IMR-90 (cell line): ENCODE measurements around the gene UQCRC1. TPM values are rescaled to one million over a fixed set of nuclear protein-coding genes. Genes with fewer than 3 reads are reported as not detected.

Source experiments
- ATAC-seq: fragments of 200-7000 bp; cut with Tn5 transposase; 2 replicates; pipeline ENCODE4 v1.9.1; 2020; ENCODE audit warnings: low read depth, mild to moderate bottlenecking, moderate library complexity
- BruUV-seq: library from RNA; stranded (reverse); fragments of 400-500 nt; replicated peaks from 2 replicates; lab custom pipeline; 2021; lab: Mats Ljungman, UMichigan
- CTCF ChIA-PET: fragments of 300-600 bp; formaldehyde crosslinking; extraction: SDS; loops from one replicate; lab custom pipeline; 2021; ENCODE audit warnings: antibody characterized with exemption; lab: Yijun Ruan, JAX
- POLR2A ChIA-PET: fragments of 300-600 bp; sonication (Branson Sonifier 250); formaldehyde crosslinking; loops from one replicate; lab custom pipeline; 2022; ENCODE audit warnings: antibody characterized with exemption; ENCODE audit not compliant: unreplicated experiment; lab: Charles Lee
- DNase-seq: peaks from one replicate; pipeline ENCODE4 v3.0.0; 2013
- H2AFZ ChIP-seq: replicated peaks from 2 replicates; pipeline ENCODE3; 2013; ENCODE audit warnings: low read length, mild to moderate bottlenecking; ENCODE audit not compliant: poor library complexity
- H2AK5ac ChIP-seq: 2 replicates; pipeline ENCODE4 v1.6.1; 2013; ENCODE audit warnings: low read depth, low read length, inconsistent platforms
- H2AK9ac ChIP-seq: replicated peaks from 2 replicates; pipeline ENCODE3; 2013; ENCODE audit warnings: mild to moderate bottlenecking, low read depth, low read length, moderate library complexity; ENCODE audit not compliant: poor library complexity
- H2BK120ac ChIP-seq: 2 replicates; pipeline ENCODE4 v1.6.1; 2013; ENCODE audit warnings: low read depth, low read length, inconsistent platforms
- H2BK15ac ChIP-seq: 3 replicates; pipeline ENCODE4 v1.6.1; 2013; ENCODE audit warnings: low read depth, low read length, inconsistent platforms
- H2BK20ac ChIP-seq: 2 replicates; pipeline ENCODE4 v1.6.1; 2013; ENCODE audit warnings: low read depth, mild to moderate bottlenecking, inconsistent platforms, low read length, moderate library complexity
- H2BK5ac ChIP-seq: 2 replicates; pipeline ENCODE4 v1.6.1; 2013; ENCODE audit warnings: mild to moderate bottlenecking, low read depth, low read length, inconsistent platforms; ENCODE audit not compliant: poor library complexity, severe bottlenecking
- H3K14ac ChIP-seq: replicated peaks from 2 replicates; pipeline ENCODE4 v1.6.1; 2013; ENCODE audit warnings: low read depth, low read length, inconsistent platforms
- H3K18ac ChIP-seq: 2 replicates; pipeline ENCODE4 v1.6.1; 2013; ENCODE audit warnings: low read depth, low read length, control low read depth
- H3K23ac ChIP-seq: 2 replicates; pipeline ENCODE4 v1.6.1; 2013; ENCODE audit warnings: low read depth, low read length, inconsistent platforms
- H3K27ac ChIP-seq: 2 replicates; pipeline ENCODE4 v1.5.1; 2013; ENCODE audit warnings: mild to moderate bottlenecking, control low read depth, low read length; ENCODE audit not compliant: insufficient read depth
- H3K27me3 ChIP-seq: 2 replicates; pipeline ENCODE4 v1.6.1; 2013; ENCODE audit warnings: low read length; ENCODE audit not compliant: control insufficient read depth, insufficient read depth
- H3K36me3 ChIP-seq: 2 replicates; pipeline ENCODE4 v1.6.1; 2013; ENCODE audit warnings: low read length, mixed read lengths; ENCODE audit not compliant: control insufficient read depth, insufficient read depth
- H3K4ac ChIP-seq: 2 replicates; pipeline ENCODE4 v1.6.1; 2013; ENCODE audit warnings: low read depth, low read length, inconsistent platforms
- H3K4me1 ChIP-seq: 2 replicates; pipeline ENCODE4 v1.6.1; 2013; ENCODE audit warnings: low read length, mixed read lengths; ENCODE audit not compliant: control insufficient read depth, insufficient read depth
- H3K4me2 ChIP-seq: 2 replicates; pipeline ENCODE4 v1.6.1; 2013; ENCODE audit warnings: low read depth, mild to moderate bottlenecking, control low read depth, low read length, moderate library complexity
- H3K4me3 ChIP-seq: 2 replicates; pipeline ENCODE4 v1.5.1; 2013; ENCODE audit warnings: low read depth, mild to moderate bottlenecking, control low read depth, low read length, moderate library complexity; ENCODE audit not compliant: insufficient read depth
- H3K56ac ChIP-seq: 2 replicates; pipeline ENCODE4 v1.6.1; 2013; ENCODE audit warnings: low read length, inconsistent platforms; ENCODE audit not compliant: insufficient read depth; ENCODE audit errors: extremely low read depth
- H3K79me1 ChIP-seq, 2 experiments: 2 replicates each; pipeline ENCODE4 v1.6.1; 2013; ENCODE audit warnings: low read length in 2 of 2, inconsistent platforms in 1 of 2, low read depth in 1 of 2
- H3K9ac ChIP-seq: 2 replicates; pipeline ENCODE4 v1.6.1; 2013; ENCODE audit warnings: low read depth, low read length, control low read depth
- H3K9me1 ChIP-seq: 2 replicates; pipeline ENCODE4 v1.6.1; 2013; ENCODE audit warnings: low read length, inconsistent platforms; ENCODE audit not compliant: insufficient read depth
- H3K9me3 ChIP-seq: 2 replicates; pipeline ENCODE4 v1.6.1; 2013; ENCODE audit warnings: low read length; ENCODE audit not compliant: control insufficient read depth, insufficient read depth
- H4K20me1 ChIP-seq: 2 replicates; pipeline ENCODE4 v1.6.1; 2013; ENCODE audit warnings: low read length, inconsistent platforms; ENCODE audit not compliant: insufficient read depth
- H4K5ac ChIP-seq: 2 replicates; pipeline ENCODE4 v1.6.1; 2013; ENCODE audit warnings: mild to moderate bottlenecking, low read depth, low read length, control low read depth
- H4K8ac ChIP-seq, 2 experiments: 2 replicates each; pipeline ENCODE4 v1.6.1; 2013; ENCODE audit warnings: low read depth in 2 of 2, low read length in 2 of 2, control low read depth in 1 of 2, inconsistent platforms in 1 of 2
- H4K91ac ChIP-seq: 2 replicates; pipeline ENCODE4 v1.6.1; 2013; ENCODE audit warnings: low read depth, low read length, inconsistent platforms; ENCODE audit not compliant: insufficient read depth
- BHLHE40 ChIP-seq: fragments of 150-350 bp; IDR thresholded peaks from 2 replicates; pipeline ENCODE4 v1.6.1; 2016; ENCODE audit warnings: mild to moderate bottlenecking, low read depth, low read length
- CHD1 ChIP-seq: IDR thresholded peaks from 2 replicates; pipeline ENCODE4 v1.6.1; 2012; ENCODE audit warnings: low read depth, low read length, improper control_type of control experiment
- CTCF ChIP-seq: conservative IDR thresholded peaks from 2 replicates; pipeline ENCODE4 v1.5.1; 2012; ENCODE audit warnings: mild to moderate bottlenecking, low read depth, low read length, improper control_type of control experiment
- ELK1 ChIP-seq: fragments of 150-350 bp; IDR thresholded peaks from 2 replicates; pipeline ENCODE4 v1.6.1; 2016; ENCODE audit warnings: low read depth, mild to moderate bottlenecking, low read length, moderate library complexity, borderline replicate concordance
- FOS ChIP-seq: fragments of 150-350 bp; IDR thresholded peaks from 2 replicates; pipeline ENCODE4 v1.6.1; 2016; ENCODE audit warnings: low read depth, low read length
- MAFK ChIP-seq: IDR thresholded peaks from 2 replicates; pipeline ENCODE4 v1.6.1; 2012; ENCODE audit warnings: low read depth, low read length, improper control_type of control experiment
- MAZ ChIP-seq: IDR thresholded peaks from 2 replicates; pipeline ENCODE4 v1.6.1; 2012; ENCODE audit warnings: low read depth, mild to moderate bottlenecking, low read length, improper control_type of control experiment, moderate library complexity, borderline replicate concordance
- MXI1 ChIP-seq: IDR thresholded peaks from 2 replicates; pipeline ENCODE4 v1.6.1; 2012; ENCODE audit warnings: low read depth, mild to moderate bottlenecking, low read length, moderate library complexity, borderline replicate concordance
- NFE2L2 ChIP-seq: fragments of 150-350 bp; IDR thresholded peaks from 2 replicates; pipeline ENCODE4 v1.6.1; 2016; ENCODE audit warnings: low read depth, mild to moderate bottlenecking, low read length
- POLR2A ChIP-seq: IDR thresholded peaks from 2 replicates; pipeline ENCODE4 v1.6.1; 2012; ENCODE audit warnings: mild to moderate bottlenecking, low read depth, low read length
- RAD21 ChIP-seq: IDR thresholded peaks from 2 replicates; pipeline ENCODE4 v1.6.1; 2012; ENCODE audit warnings: low read length, improper control_type of control experiment
- RCOR1 ChIP-seq: IDR thresholded peaks from 2 replicates; pipeline ENCODE4 v1.6.1; 2012; ENCODE audit warnings: mild to moderate bottlenecking, low read length, improper control_type of control experiment; ENCODE audit not compliant: insufficient replicate concordance
- RFX5 ChIP-seq: IDR thresholded peaks from 2 replicates; pipeline ENCODE4 v1.8.0; 2012; ENCODE audit warnings: low read depth, mild to moderate bottlenecking, low read length, moderate library complexity
- SMC3 ChIP-seq: fragments of 150-350 bp; IDR thresholded peaks from 2 replicates; pipeline ENCODE4 v1.6.1; 2016; ENCODE audit warnings: low read depth, mild to moderate bottlenecking, antibody characterized with exemption, low read length, moderate library complexity
- WGBS, 2 experiments: methylation state at CpG; one replicate each; pipeline versions ENCODE4 v1.1.5 to v1.1.7; 2013; ENCODE audit warnings: missing lambda C conversion rate in 2 of 2; ENCODE audit not compliant: insufficient read length in 1 of 2; ENCODE audit errors: extremely low coverage in 2 of 2; 5-methylcytosine and 5-hydroxymethylcytosine counted together
- dilution Hi-C: fragments of 300-500 bp; cut with HindIII; formaldehyde crosslinking; loops from one replicate; pipeline ENCODE4 v1.14.3; 2018; ENCODE audit warnings: low sequenced_read_pairs; ENCODE audit not compliant: unreplicated experiment
- in situ Hi-C: fragments of 300-500 bp; cut with MboI; formaldehyde crosslinking; loops from 3 replicates; pipeline ENCODE4 v1.14.3; 2019; ENCODE audit warnings: low sequenced_read_pairs, inconsistent platforms, mixed read lengths
- intact Hi-C: fragments of 100-400 bp; cut with micrococcal nuclease; formaldehyde crosslinking; loops from 2 replicates; pipeline ENCODE4 v1.10.0; 2022
- polyA plus RNA-seq, 3 experiments: library from polyadenylated mRNA; depleted of rRNA; stranded (reverse); fragments of >200 nt; gene quantifications; 2 replicates each; pipeline ENCODE4 v1.2.3, GENCODE V29; 2012; ENCODE audit warnings: low replicate concordance in 1 of 3
- total RNA-seq: library from RNA; depleted of rRNA; stranded (reverse); fragments of >200 nt; gene quantifications from 2 replicates; pipeline ENCODE4 v1.2.3, GENCODE V29; 2012

The UQCRC1 gene
- total and polyA plus RNA-seq, 2 of the 4 experiments (the other 2 are of a cell fraction): 474 to 1,365 TPM

GRCh38 chr3:48581621-48582481 lies 27.6 kb downstream of the UQCRC1 start:
- no peak overlapping the region; the same call in 1 of the 2 replicates for H3K27ac ChIP-seq
- H3K56ac ChIP-seq: no peak overlapping the region
- peak overlapping the region; percentile 16 for H2AK5ac ChIP-seq
- intact Hi-C loops (no loop called here), dilution Hi-C loops (no loop called here), in situ Hi-C loops (no loop called here)
- peaks cover 90% of the 10 kb centered on the region for H3K36me3 ChIP-seq
- no peaks in the 10 kb centered on the region for H3K9me3 ChIP-seq
- no peak overlapping the region for H4K91ac ChIP-seq
- H3K14ac ChIP-seq: no peak overlapping the region
- H3K18ac ChIP-seq: no peak overlapping the region
- H3K23ac ChIP-seq: no peak overlapping the region
- no peak overlapping the region for H2AFZ ChIP-seq
- DNase-seq: no peak
- H2AK9ac ChIP-seq: peak overlapping the region; percentile 65
- H3K4me2 ChIP-seq: no peak overlapping the region
- H2BK15ac ChIP-seq: 0 out of 3 replicates have a peak overlapping the region, but pooled peaks have one; percentile 53
- BruUV-seq: no TSS peak
- H3K9ac ChIP-seq: no peak overlapping the region
- no peak for ATAC-seq
- H4K20me1 ChIP-seq: no peaks in the 10 kb centered on the region; the same call in 1 of the 2 replicates
- ChIA-PET POLR2A (no interaction called here), CTCF (no interaction called here)
- no peak overlapping the region for H2BK5ac ChIP-seq
- H4K5ac ChIP-seq: no peak overlapping the region
- H2BK120ac ChIP-seq: no peak overlapping the region
- no peak overlapping the region for H3K4me3 ChIP-seq
- peaks cover 6% of the 10 kb centered on the region for H3K9me1 ChIP-seq
- 96% methylated on average over 5 of the region's 14 CpGs; no CpG with 5 or more reads in 1 of the 2 experiments for WGBS, 2 experiments
- no peak for TF ChIP-seq ELK1
- TF ChIP-seq RCOR1: no peak
- no peak for TF ChIP-seq CTCF
- TF ChIP-seq FOS: no peak
- TF ChIP-seq MAFK: no peak
- no peak for TF ChIP-seq RAD21
- no peak for TF ChIP-seq SMC3
- no peak for TF ChIP-seq CHD1
- no peak for TF ChIP-seq NFE2L2
- TF ChIP-seq MXI1: no peak
- no peak for TF ChIP-seq BHLHE40
- TF ChIP-seq MAZ: no peak
- no peak for TF ChIP-seq RFX5
- no peak for TF ChIP-seq POLR2A
- peaks cover 0 to 21% of the 10 kb centered on the region in 2 experiments; a peak in 1 of 4 replicates for H3K79me1 ChIP-seq
- no peaks in the 10 kb centered on the region for H3K27me3 ChIP-seq
- H3K4me1 ChIP-seq: no peaks in the 10 kb centered on the region
- no peak overlapping the region for H4K8ac ChIP-seq
- no peak overlapping the region for H3K4ac ChIP-seq
- no peak overlapping the region for H2BK20ac ChIP-seq
